H1 (cell line): ENCODE measurements around the gene ATP8B3. TPM values are rescaled to one million over a fixed set of nuclear protein-coding genes. Genes with fewer than 3 reads are reported as not detected.
A peak's percentile ranks its signal among the peaks of the same experiment; 100 is the strongest.

Source experiments
- CTCF ChIA-PET: fragments of 300-600 bp; sonication (Branson Sonifier 250); formaldehyde crosslinking; loops from one replicate; lab custom pipeline; 2021; ENCODE audit not compliant: partially characterized antibody; lab: Charles Lee
- POLR2A ChIA-PET: fragments of 300-600 bp; sonication (Branson Sonifier 250); formaldehyde crosslinking; loops from one replicate; lab custom pipeline; 2021; ENCODE audit warnings: inconsistent platforms; ENCODE audit not compliant: partially characterized antibody; lab: Charles Lee
- DNase-seq, 2 experiments: peaks; one replicate each; pipeline versions ENCODE4 v3.0.0 to v3.0.0-alpha.2; 2010 to 2022; ENCODE audit warnings: low spot score in 2 of 2, low read depth in 1 of 2, mixed read lengths in 1 of 2
- FAIRE-seq: peaks from 2 replicates; lab custom pipeline; 2011; peaks lifted over from hg19 to GRCh38; lab: Jason Lieb, UNC
- H2AFZ ChIP-seq: 2 replicates; pipeline ENCODE4 v1.8.1; 2012; ENCODE audit warnings: low read length, inconsistent platforms
- H2AK5ac ChIP-seq: 2 replicates; pipeline ENCODE4 v1.6.1; 2013; ENCODE audit warnings: low read depth, low read length
- H2BK120ac ChIP-seq: replicated peaks from 2 replicates; pipeline ENCODE3; 2013; ENCODE audit warnings: low read depth, low read length, inconsistent platforms
- H2BK12ac ChIP-seq: 2 replicates; pipeline ENCODE4 v1.6.1; 2013; ENCODE audit warnings: low read depth, low read length
- H2BK15ac ChIP-seq: 2 replicates; pipeline ENCODE4 v1.6.1; 2013; ENCODE audit warnings: low read length
- H2BK20ac ChIP-seq: 2 replicates; pipeline ENCODE4 v1.6.1; 2013; ENCODE audit warnings: low read length
- H2BK5ac ChIP-seq: 2 replicates; pipeline ENCODE4 v1.6.1; 2013; ENCODE audit warnings: low read depth, low read length
- H3K14ac ChIP-seq: 2 replicates; pipeline ENCODE4 v1.6.1; 2013; ENCODE audit warnings: inconsistent platforms; ENCODE audit not compliant: insufficient read length
- H3K18ac ChIP-seq: 2 replicates; pipeline ENCODE4 v1.6.1; 2013; ENCODE audit warnings: low read length; ENCODE audit errors: extremely low read depth
- H3K23ac ChIP-seq: 2 replicates; pipeline ENCODE4 v1.6.1; 2013; ENCODE audit warnings: inconsistent platforms; ENCODE audit not compliant: insufficient read length
- H3K23me2 ChIP-seq: 2 replicates; pipeline ENCODE4 v1.6.1; 2013; ENCODE audit warnings: low read depth, low read length
- H3K27ac ChIP-seq: 2 replicates; pipeline ENCODE4 v1.6.1; 2011; ENCODE audit warnings: low read depth, low read length, inconsistent platforms
- H3K27me3 ChIP-seq, 4 experiments: replicated peaks in 1 of 4; 1 replicate in 1 of 4; 2 replicates in 3 of 4; pipeline versions ENCODE4 v1.6.1 to v1.8.1; 2011 to 2013; ENCODE audit warnings: low read length in 3 of 4, mild to moderate bottlenecking in 3 of 4, inconsistent platforms in 2 of 4, mixed read lengths in 2 of 4, moderate library complexity in 1 of 4; ENCODE audit not compliant: control insufficient read depth in 3 of 4, insufficient read depth in 3 of 4; ENCODE audit errors: extremely low read depth in 1 of 4
- H3K36me3 ChIP-seq, 4 experiments: 2 replicates each; pipeline versions ENCODE4 v1.6.1 to v1.8.1; 2011 to 2013; ENCODE audit warnings: mild to moderate bottlenecking in 4 of 4, low read length in 3 of 4, moderate library complexity in 2 of 4, control low read depth in 1 of 4, inconsistent platforms in 1 of 4; ENCODE audit not compliant: insufficient read depth in 4 of 4, control insufficient read depth in 2 of 4
- H3K4ac ChIP-seq: replicated peaks from 2 replicates; pipeline ENCODE3; 2013; ENCODE audit warnings: low read length, low read depth, mixed read lengths, inconsistent platforms; ENCODE audit not compliant: insufficient read length
- H3K4me1 ChIP-seq, 4 experiments: replicated peaks in 1 of 4; 1 replicate in 1 of 4; 2 replicates in 3 of 4; pipeline versions ENCODE4 v1.6.1 to v1.8.1; 2011 to 2013; ENCODE audit warnings: low read length in 3 of 4, inconsistent platforms in 2 of 4, mixed read lengths in 1 of 4; ENCODE audit not compliant: insufficient read depth in 4 of 4, control insufficient read depth in 3 of 4
- H3K4me2 ChIP-seq, 2 experiments: 2 replicates each; pipeline versions ENCODE4 v1.6.1 to v1.8.1; 2011 to 2013; ENCODE audit warnings: low read depth in 2 of 2, low read length in 2 of 2, control low read depth in 1 of 2, inconsistent platforms in 1 of 2, mild to moderate bottlenecking in 1 of 2; ENCODE audit not compliant: insufficient read depth in 1 of 2
- H3K4me3 ChIP-seq, 4 experiments: fragments of 200-600, 300-600 bp in 1 of 4; sonication (generic), shearing (Covaris generic), sonication (Bioruptor Twin) in 1 of 4; 2 replicates each; pipeline versions ENCODE4 v1.5.1 to v1.8.1; 2011 to 2016; ENCODE audit warnings: low read length in 4 of 4, low read depth in 3 of 4, control low read depth in 2 of 4, inconsistent platforms in 2 of 4, mild to moderate bottlenecking in 2 of 4, mixed read lengths in 1 of 4, moderate library complexity in 1 of 4; ENCODE audit not compliant: insufficient read depth in 2 of 4; ENCODE audit errors: extremely low read depth in 1 of 4
- H3K56ac ChIP-seq: replicated peaks from 2 replicates; pipeline ENCODE3; 2013; ENCODE audit warnings: low read depth, mild to moderate bottlenecking, mixed read lengths, low read length, inconsistent platforms; ENCODE audit not compliant: insufficient read length
- H3K79me1 ChIP-seq: 2 replicates; pipeline ENCODE4 v1.6.1; 2013; ENCODE audit warnings: low read depth, low read length, control low read depth
- H3K79me2 ChIP-seq, 2 experiments: 2 replicates each; pipeline versions ENCODE4 v1.6.1 to v1.8.1; 2012 to 2013; ENCODE audit warnings: low read length in 2 of 2, mild to moderate bottlenecking in 2 of 2, inconsistent platforms in 1 of 2; ENCODE audit not compliant: insufficient read depth in 2 of 2, control insufficient read depth in 1 of 2
- H3K9ac ChIP-seq, 4 experiments: replicated peaks in 1 of 4; 1 replicate in 1 of 4; 2 replicates in 3 of 4; pipeline versions ENCODE4 v1.6.1 to v1.8.1; 2011 to 2013; ENCODE audit warnings: low read depth in 3 of 4, low read length in 3 of 4, control low read depth in 2 of 4, mild to moderate bottlenecking in 2 of 4, moderate library complexity in 2 of 4, inconsistent platforms in 1 of 4; ENCODE audit errors: extremely low read depth in 1 of 4
- H3K9me3 ChIP-seq, 2 experiments: 2 replicates each; pipeline versions ENCODE4 v1.6.1 to v1.8.1; 2012 to 2013; ENCODE audit warnings: mild to moderate bottlenecking in 2 of 2, moderate library complexity in 2 of 2, control low read depth in 1 of 2, inconsistent platforms in 1 of 2, low read depth in 1 of 2, low read length in 1 of 2, mixed read lengths in 1 of 2; ENCODE audit not compliant: insufficient read depth in 2 of 2
- H4K20me1 ChIP-seq, 2 experiments: replicated peaks in 1 of 2; 2 replicates each; pipeline versions ENCODE3 to v1.8.1; 2011 to 2013; ENCODE audit warnings: inconsistent platforms in 2 of 2, low read length in 2 of 2, mild to moderate bottlenecking in 1 of 2; ENCODE audit not compliant: insufficient read depth in 2 of 2, control insufficient read depth in 1 of 2
- H4K5ac ChIP-seq: 2 replicates; pipeline ENCODE4 v1.6.1; 2013; ENCODE audit warnings: low read length, low read depth, mixed read lengths, inconsistent platforms; ENCODE audit not compliant: insufficient read length
- H4K8ac ChIP-seq: 2 replicates; pipeline ENCODE4 v1.8.0; 2013; ENCODE audit warnings: mild to moderate bottlenecking, moderate library complexity, low read length, inconsistent platforms; ENCODE audit not compliant: insufficient read depth; ENCODE audit errors: extremely low read depth
- H4K91ac ChIP-seq: replicated peaks from 2 replicates; pipeline ENCODE3; 2013; ENCODE audit warnings: low read length, mixed read lengths, inconsistent platforms; ENCODE audit not compliant: insufficient read length
- ASH2L ChIP-seq: fragments of 200-600, 300-600 bp; sonication (generic); IDR thresholded peaks from one replicate; pipeline ENCODE4 v1.7.1; 2017; ENCODE audit warnings: low read length
- CBX5 ChIP-seq: fragments of 300-800, 300-1000 bp; sonication (generic); IDR thresholded peaks from 2 replicates; pipeline ENCODE4 v1.7.1; 2016; ENCODE audit warnings: antibody characterized with exemption, low read length, low read depth
- CBX8 ChIP-seq: fragments of 300-800, 300-1000 bp; sonication (generic); IDR thresholded peaks from 2 replicates; pipeline ENCODE4 v1.7.1; 2016; ENCODE audit warnings: low read depth, low read length, borderline replicate concordance
- EGR1 ChIP-seq: IDR thresholded peaks from 2 replicates; pipeline ENCODE4 v1.6.1; 2011; ENCODE audit warnings: low read depth, low read length, borderline replicate concordance
- EZH2 ChIP-seq: fragments of 200-600 bp; sonication (generic); IDR thresholded peaks from 2 replicates; pipeline ENCODE4 v1.7.1; 2012; ENCODE audit warnings: low read depth, mild to moderate bottlenecking, moderate library complexity, low read length, inconsistent platforms; ENCODE audit not compliant: severe bottlenecking
- FOSL1 ChIP-seq: IDR thresholded peaks from 2 replicates; pipeline ENCODE4 v1.6.1; 2011; ENCODE audit warnings: mild to moderate bottlenecking, low read depth, low read length, moderate library complexity; ENCODE audit not compliant: insufficient read depth
- GTF2F1 ChIP-seq: IDR thresholded peaks from 2 replicates; pipeline ENCODE4 v1.6.1; 2012; ENCODE audit warnings: low read depth, low read length, improper control_type of control experiment, borderline replicate concordance
- RNF2 ChIP-seq: fragments of 200-900, 300-1000 bp; sonication (generic); IDR thresholded peaks from 2 replicates; pipeline ENCODE4 v1.7.1; 2016; ENCODE audit warnings: borderline replicate concordance, low read depth, mild to moderate bottlenecking, antibody characterized with exemption, low read length; ENCODE audit not compliant: poor library complexity, severe bottlenecking; ENCODE audit errors: missing control alignments
- SIX5 ChIP-seq: IDR thresholded peaks from 2 replicates; pipeline ENCODE4 v1.6.1; 2011; ENCODE audit warnings: mild to moderate bottlenecking, low read depth, low read length
- SUZ12 ChIP-seq: fragments of 200-600 bp; sonication (generic); IDR thresholded peaks from 2 replicates; pipeline ENCODE4 v1.6.1; 2012; ENCODE audit warnings: mild to moderate bottlenecking, inconsistent platforms, low read length, moderate library complexity, mixed read lengths
- YY1 ChIP-seq: IDR thresholded peaks from 2 replicates; pipeline ENCODE4 v1.6.1; 2011; ENCODE audit warnings: low read depth, mild to moderate bottlenecking, low read length
- WGBS, 2 experiments: shearing (Covaris generic) in 1 of 2; methylation state at CpG; one replicate each; pipeline versions ENCODE4 v1.1.6 to v1.1.7; 2013 to 2015; ENCODE audit warnings: low lambda C conversion rate in 2 of 2, mixed read lengths in 2 of 2, inconsistent platforms in 1 of 2, low coverage in 1 of 2, missing lambda C conversion rate in 1 of 2; ENCODE audit not compliant: insufficient replicate concordance in 2 of 2, insufficient coverage in 1 of 2, insufficient read length in 1 of 2; ENCODE audit errors: extremely low coverage in 1 of 2, missing lambda C conversion rate in 1 of 2; 5-methylcytosine and 5-hydroxymethylcytosine counted together
- polyA plus RNA-seq, 7 experiments: library from polyadenylated mRNA; depleted of rRNA in 3 of 7; stranded (reverse) in 5 of 7; unstranded in 2 of 7; fragments of >200 nt in 5 of 7; fragments of 200-250 nt in 2 of 7; gene quantifications; 1 replicate in 5 of 7; 2 replicates in 1 of 7; 4 replicates in 1 of 7; pipeline versions ENCODE4 v1.2.1 to v1.2.3, GENCODE V29; 2011 to 2013; ENCODE audit warnings: missing spikeins in 2 of 7, mixed read lengths in 2 of 7
- total RNA-seq: library from RNA; stranded (reverse); fragmentation: NEBNext Ultra II Directional; extraction: Animal tissue kit (Norgen Biotek cat#: 25700); gene quantifications from 2 replicates; pipeline ENCODE4 v1.2.1, GENCODE V29; 2021

Gene ATP8B3
- total and polyA plus RNA-seq, 2 of the 8 experiments (the other 6 are each of a cell fraction or from before 2014, with no cell fraction given): 4.1 to 9.3 TPM

DNA sequence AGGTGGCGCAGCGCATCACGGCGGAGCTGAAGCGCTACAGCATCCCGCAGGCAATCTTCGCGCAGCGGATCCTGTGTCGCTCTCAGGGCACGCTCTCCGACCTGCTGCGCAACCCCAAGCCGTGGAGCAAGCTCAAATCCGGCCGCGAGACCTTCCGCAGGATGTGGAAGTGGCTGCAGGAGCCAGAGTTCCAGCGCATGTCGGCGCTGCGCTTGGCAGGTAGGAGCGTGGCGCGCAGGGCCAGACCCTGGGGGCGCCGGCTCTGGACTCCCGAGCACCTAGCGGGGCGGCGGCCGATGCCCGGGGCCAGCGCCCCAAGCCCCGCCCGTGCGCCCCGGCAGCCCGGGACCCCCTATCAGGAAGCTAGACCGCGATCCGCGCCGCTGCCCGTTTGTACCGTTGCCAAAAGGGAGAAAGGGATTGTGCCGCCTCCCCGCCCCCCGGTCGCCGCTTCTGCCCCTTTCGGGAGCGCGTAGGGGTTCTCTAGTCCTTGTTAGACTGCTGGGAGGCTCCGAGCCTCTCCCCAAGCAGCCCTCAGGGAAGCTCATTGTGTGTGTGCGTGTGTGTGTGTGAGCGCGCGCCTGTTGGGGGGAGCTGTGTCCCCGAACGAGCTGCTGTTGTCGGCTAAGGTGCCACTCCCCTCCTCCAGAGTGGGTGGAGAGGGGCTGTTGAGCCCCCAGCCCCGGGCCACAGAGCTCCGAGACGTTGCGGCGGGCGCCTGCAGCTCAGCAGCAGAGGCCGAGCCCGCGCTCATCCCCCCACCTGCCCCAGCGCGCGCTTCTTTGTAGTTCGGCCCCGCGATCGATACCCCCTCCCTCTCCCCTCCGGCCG, 57.2 kb downstream of the ATP8B3 start:
- ChIA-PET CTCF (interaction anchor here (0.9 to 2.5 kb wide), 7 partner anchors 8 to 83 kb away, joined by 3 to 13 read pairs (median 5); no protein-coding TSS in a partner anchor), POLR2A (interaction anchor here (4.7 kb wide), 1 partner anchor 9 kb away, joined by 19 read pairs; no protein-coding TSS in a partner anchor)
- Histone ChIP-seq H3K56ac (no peak overlapping the region), H2BK12ac (peak overlapping the region; percentile 51), H2BK120ac (no peak overlapping the region), H3K79me2 (no peaks in the 10 kb centered on the region), H2BK15ac (no peak overlapping the region; the same call in 1 of the 2 replicates), H2AFZ (no peak overlapping the region), H2AK5ac (no peak overlapping the region), H2BK5ac (no peak overlapping the region), H3K4ac (no peak overlapping the region), H3K27me3 (peaks cover 98 to 100% (median 99%) of the 10 kb centered on the region in 4 experiments), H3K27ac (no peak overlapping the region), H3K14ac (no peak overlapping the region), H4K5ac (no peak overlapping the region), H4K20me1 (peaks cover 14 to 33% of the 10 kb centered on the region in 2 experiments), H2BK20ac (0 out of 2 replicates have a peak overlapping the region, but pooled peaks have one; percentile 51), H3K23ac (no peak overlapping the region), H3K36me3 (peaks cover 0 to 19% (median 0%) of the 10 kb centered on the region in 4 experiments; a peak in 1 of 8 replicates), H3K4me3 (peak overlapping the region in 2 of 4 experiments; percentile 19 to 43; a peak in 3 of 8 replicates), H3K9ac (no peak overlapping the region), H4K91ac (no peak overlapping the region), H3K4me1 (peaks cover 0 to 38% (median 14%) of the 10 kb centered on the region in 4 experiments; a peak in 6 of 7 replicates), H3K4me2 (peak overlapping the region; percentile 55 to 63), H3K18ac (peak overlapping the region; percentile 36; the same call in 1 of the 2 replicates), H4K8ac (peak overlapping the region; percentile 35; the same call in 1 of the 2 replicates), H3K79me1 (no peaks in the 10 kb centered on the region), H3K23me2 (no peaks in the 10 kb centered on the region; the same call in 1 of the 2 replicates), H3K9me3 (no peaks in the 10 kb centered on the region; a peak in 1 of 4 replicates)
- 3% methylated on average over 57 of the region's 80 CpGs; no CpG with 5 or more reads in 1 of the 2 experiments for WGBS, 2 experiments
- peak in 1 of 2 experiments; percentile 73 for DNase-seq
- no peak for FAIRE-seq
- TF ChIP-seq EGR1 (no peak), YY1 (no peak), FOSL1 (no peak), RNF2 (peak; percentile 70), ASH2L (peak; percentile 42), CBX8 (no peak), SIX5 (no peak), EZH2 (peak; percentile 96), SUZ12 (peak; percentile 99), CBX5 (no peak), GTF2F1 (no peak)
